CD14-positive monocyte (primary cell): ENCODE data around the gene MYO1D. TPM values are rescaled to one million over a fixed set of nuclear protein-coding genes. Genes with fewer than 3 reads are reported as not detected.

Source experiments
- DNase-seq, 3 donors: peaks; one replicate each; pipeline ENCODE4 v3.0.0-alpha.2; 2011 to 2022
- H2AFZ ChIP-seq: 2 replicates; pipeline ENCODE4 v1.6.0; 2012; ENCODE audit warnings: mild to moderate bottlenecking, low read depth, low read length, inconsistent platforms; ENCODE audit not compliant: insufficient read depth, poor library complexity, severe bottlenecking
- H3K27ac ChIP-seq, 2 donors: 1 replicate in 1 of 2; 2 replicates in 1 of 2; pipeline ENCODE4 v1.5.1; 2012 to 2013; ENCODE audit warnings: low read length in 2 of 2, control low read depth in 1 of 2, inconsistent platforms in 1 of 2, low read depth in 1 of 2, mild to moderate bottlenecking in 1 of 2
- H3K27me3 ChIP-seq, 2 donors: one replicate each; pipeline versions ENCODE4 v1.6.0 to v1.6.1; 2011 to 2013; ENCODE audit warnings: low read length in 2 of 2; ENCODE audit not compliant: control insufficient read depth in 2 of 2, insufficient read depth in 2 of 2
- H3K36me3 ChIP-seq, 2 donors: replicated peaks in 1 of 2; 1 replicate in 1 of 2; 2 replicates in 1 of 2; pipeline versions ENCODE4 v1.5.1 to v1.6.1; 2012 to 2013; ENCODE audit warnings: low read length in 2 of 2, control low read depth in 1 of 2, inconsistent platforms in 1 of 2, mild to moderate bottlenecking in 1 of 2; ENCODE audit not compliant: insufficient read depth in 2 of 2, control insufficient read depth in 1 of 2
- H3K4me1 ChIP-seq, 2 donors: 1 replicate in 1 of 2; 2 replicates in 1 of 2; pipeline versions ENCODE4 v1.5.1 to v1.6.1; 2012 to 2013; ENCODE audit warnings: low read length in 2 of 2, control low read depth in 1 of 2, inconsistent platforms in 1 of 2, mild to moderate bottlenecking in 1 of 2, moderate library complexity in 1 of 2; ENCODE audit not compliant: insufficient read depth in 2 of 2, control insufficient read depth in 1 of 2
- H3K4me2 ChIP-seq: replicated peaks from 2 replicates; pipeline ENCODE3; 2012; ENCODE audit warnings: low read length, moderate library complexity, mild to moderate bottlenecking; ENCODE audit not compliant: poor library complexity, severe bottlenecking; ENCODE audit errors: extremely low read depth
- H3K4me3 ChIP-seq, 3 experiments: fragments of 200-600 bp in 1 of 3; sonication (generic) in 1 of 3; replicated peaks in 1 of 3; 1 replicate in 2 of 3; 2 replicates in 1 of 3; pipeline ENCODE4 v1.5.1; 2011 to 2013; ENCODE audit warnings: low read length in 3 of 3, mild to moderate bottlenecking in 3 of 3, control low read depth in 2 of 3, low read depth in 2 of 3, inconsistent platforms in 1 of 3, moderate library complexity in 1 of 3
- H3K79me2 ChIP-seq: 2 replicates; pipeline ENCODE4 v1.6.0; 2012; ENCODE audit warnings: mild to moderate bottlenecking, control low read depth, inconsistent platforms, low read length, moderate library complexity; ENCODE audit not compliant: insufficient read depth
- H3K9ac ChIP-seq: 2 replicates; pipeline ENCODE4 v1.6.0; 2017; ENCODE audit warnings: low read length, mild to moderate bottlenecking; ENCODE audit not compliant: insufficient read depth, poor library complexity, severe bottlenecking
- H3K9me3 ChIP-seq, 2 donors: replicated peaks in 1 of 2; 1 replicate in 1 of 2; 2 replicates in 1 of 2; pipeline versions ENCODE4 v1.5.1 to v1.6.1; 2012 to 2013; ENCODE audit warnings: low read length in 2 of 2, control low read depth in 1 of 2; ENCODE audit not compliant: control insufficient read depth in 1 of 2, insufficient read depth in 1 of 2
- H4K20me1 ChIP-seq: 2 replicates; pipeline ENCODE4 v1.6.0; 2012; ENCODE audit warnings: mild to moderate bottlenecking, low read length, control low read depth, moderate library complexity; ENCODE audit not compliant: insufficient read depth
- H3K27ac Mint-ChIP-seq, 7 donors: one replicate each; pipeline ENCODE4 v1.8.0; 2020; ENCODE audit warnings: mild to moderate bottlenecking in 7 of 7, mixed read lengths in 7 of 7, moderate library complexity in 6 of 7, inconsistent platforms in 2 of 7
- H3K27me3 Mint-ChIP-seq, 3 donors: one replicate each; pipeline ENCODE4 v1.8.0; 2021 to 2022; ENCODE audit warnings: low read depth in 3 of 3, mild to moderate bottlenecking in 3 of 3, mixed read lengths in 3 of 3, moderate library complexity in 3 of 3, inconsistent platforms in 1 of 3
- H3K36me3 Mint-ChIP-seq, 2 donors: one replicate each; pipeline ENCODE4 v1.8.0; 2020; ENCODE audit warnings: mixed read lengths in 2 of 2, inconsistent platforms in 1 of 2, mild to moderate bottlenecking in 1 of 2
- H3K4me1 Mint-ChIP-seq: one replicate; pipeline ENCODE4 v1.8.0; 2020; ENCODE audit warnings: mild to moderate bottlenecking, mixed read lengths
- H3K4me3 Mint-ChIP-seq, 2 donors: one replicate each; pipeline ENCODE4 v1.8.0; 2020; ENCODE audit warnings: mild to moderate bottlenecking in 2 of 2, mixed read lengths in 2 of 2, moderate library complexity in 1 of 2
- H3K9me3 Mint-ChIP-seq, 7 donors: one replicate each; pipeline ENCODE4 v1.8.0; 2020 to 2022; ENCODE audit warnings: mixed read lengths in 7 of 7, mild to moderate bottlenecking in 6 of 7, moderate library complexity in 6 of 7, inconsistent platforms in 2 of 7
- CTCF ChIP-seq: fragments of 200-600 bp; IDR thresholded peaks from one replicate; pipeline ENCODE4 v1.8.0; 2022; ENCODE audit warnings: antibody characterized with exemption, mild to moderate bottlenecking
- WGBS: methylation state at CpG from one replicate; pipeline ENCODE4 v1.1.5; 2013; ENCODE audit warnings: missing lambda C conversion rate; ENCODE audit not compliant: insufficient coverage; 5-methylcytosine and 5-hydroxymethylcytosine counted together
- intact Hi-C, 2 donors: fragments of 100-400 bp; cut with micrococcal nuclease; formaldehyde crosslinking; loops; one replicate each; pipeline versions ENCODE4 v1.15.0 to v1.15.1; 2023
- polyA plus RNA-seq, 3 donors: library from polyadenylated mRNA; depleted of rRNA in 1 of 3; unstranded in 2 of 3; stranded (reverse) in 1 of 3; fragments of 300-500 nt in 2 of 3; fragments of >200 nt in 1 of 3; fragmentation: Illumina TruSeq in 2 of 3; gene quantifications; 1 replicate in 2 of 3; 2 replicates in 1 of 3; pipeline ENCODE4 v1.2.3, GENCODE V29; 2012 to 2021

Gene MYO1D
- polyA plus RNA-seq, 3 donors = 0.22 to 0.39 (median 0.26) TPM

GRCh38 chr17:32733401-32733800 lies 143.5 kb downstream of the MYO1D start:
- intact Hi-C loops = no loop called here
- Histone ChIP-seq H3K9me3 (peaks cover 16 to 22% of the 10 kb centered on the region in 2 donors), H3K4me1 (no peaks in the 10 kb centered on the region), H3K4me3 (no peak overlapping the region), H3K36me3 (no peaks in the 10 kb centered on the region), H3K27me3 (no peaks in the 10 kb centered on the region), H3K9ac (no peak overlapping the region), H3K79me2 (no peaks in the 10 kb centered on the region), H2AFZ (no peak overlapping the region), H4K20me1 (no peaks in the 10 kb centered on the region), H3K27ac (no peak overlapping the region), H3K4me2 (no peak overlapping the region)
- peaks cover 8 to 22% (median 13%) of the 10 kb centered on the region in 7 donors for H3K9me3 Mint-ChIP-seq
- no peaks in the 10 kb centered on the region for H3K36me3 Mint-ChIP-seq
- no peaks in the 10 kb centered on the region for H3K4me1 Mint-ChIP-seq
- no peak overlapping the region for H3K27ac Mint-ChIP-seq
- peaks cover 1 to 4% (median 4%) of the 10 kb centered on the region in 3 donors for H3K27me3 Mint-ChIP-seq
- TF ChIP-seq CTCF = no peak
- no peak overlapping the region for H3K4me3 Mint-ChIP-seq
- WGBS = no CpG with 5 or more reads among the region's 1 CpG
- DNase-seq = no peak

DNA sequence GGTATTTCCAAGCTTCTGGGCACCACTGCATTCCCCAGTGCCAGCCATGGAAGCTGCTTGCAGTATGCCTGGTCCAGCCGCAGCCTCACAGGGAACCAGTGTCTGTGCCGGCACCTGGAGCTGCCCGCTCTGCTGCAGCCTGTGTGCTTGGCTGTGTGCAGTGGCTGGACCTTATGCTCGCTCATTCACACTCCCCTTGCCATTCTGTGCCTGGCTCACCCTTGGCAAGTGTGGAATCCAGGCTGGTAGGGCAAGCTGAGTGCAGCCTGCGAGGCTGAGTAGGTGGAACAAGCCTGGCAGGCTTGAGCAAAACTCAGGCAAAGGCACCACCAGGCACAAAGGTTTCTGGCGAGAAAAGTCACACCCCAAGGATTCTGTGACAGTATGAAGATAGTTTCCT lies 144.0 kb downstream of the MYO1D start:
- H3K4me2 ChIP-seq = no peak overlapping the region
- 75% methylated on average over 6 of the region's 6 CpGs for WGBS
- Mint-ChIP-seq H3K4me1 (no peaks in the 10 kb centered on the region), H3K36me3 (no peaks in the 10 kb centered on the region), H3K27ac (no peak overlapping the region), H3K4me3 (no peak overlapping the region), H3K27me3 (peaks cover 1 to 5% (median 4%) of the 10 kb centered on the region in 3 donors), H3K9me3 (peaks cover 8 to 22% (median 13%) of the 10 kb centered on the region in 7 donors)
- no peaks in the 10 kb centered on the region for H3K36me3 ChIP-seq
- H2AFZ ChIP-seq = no peak overlapping the region
- TF ChIP-seq CTCF = no peak
- peaks cover 16 to 22% of the 10 kb centered on the region in 2 donors for H3K9me3 ChIP-seq
- no peaks in the 10 kb centered on the region for H4K20me1 ChIP-seq
- H3K27me3 ChIP-seq = no peaks in the 10 kb centered on the region
- no peak overlapping the region for H3K4me3 ChIP-seq
- H3K9ac ChIP-seq = no peak overlapping the region
- intact Hi-C loops = no loop called here
- no peaks in the 10 kb centered on the region for H3K4me1 ChIP-seq
- no peaks in the 10 kb centered on the region for H3K79me2 ChIP-seq
- no peak overlapping the region for H3K27ac ChIP-seq
- DNase-seq = no peak
